Hindlimb muscle (tissue), 1 donor: Measurements from ENCODE around the gene CEP164. TPM values are rescaled to one million over a fixed set of nuclear protein-coding genes. Genes with fewer than 3 reads are reported as not detected.

Source experiments
- polyA plus RNA-seq: library from polyadenylated mRNA; unstranded; fragments of 120-200 nt; gene quantifications from one replicate; pipeline ENCODE4 v1.2.1, GENCODE V29; 2013; ENCODE audit not compliant: insufficient read length

The CEP164 gene
- polyA plus RNA-seq, 1 donor = 13.2 TPM

Other genes starting within 250 kb of the CEP164 start
- 47.2 TPM for gene SIK3, start 229.4 kb upstream of the CEP164 start, polyA plus RNA-seq
- 49.2 TPM for gene PAFAH1B2, start 183.6 kb upstream of the CEP164 start, polyA plus RNA-seq
- gene SIDT2, start 149.1 kb upstream of the CEP164 start, polyA plus RNA-seq = 43.3 TPM
- 95.5 TPM for gene TAGLN, start 128.5 kb upstream of the CEP164 start, polyA plus RNA-seq
- 28.8 TPM for gene PCSK7, start 95.8 kb upstream of the CEP164 start, polyA plus RNA-seq
- 20.9 TPM for gene RNF214, start 95.2 kb upstream of the CEP164 start, polyA plus RNA-seq
- 13.8 TPM for gene BACE1-AS, start 36.5 kb upstream of the CEP164 start, polyA plus RNA-seq
- 34.0 TPM for gene BACE1, start 11.6 kb upstream of the CEP164 start, polyA plus RNA-seq